SK-N-SH treated with all-trans-retinoic acid at 6 μM for 48 hours (cell line): ENCODE results near the gene CHST5.

Experiments
- ATAC-seq: fragments of 200-7000 bp; cut with Tn5 transposase; 3 replicates; pipeline ENCODE4 v1.9.1; 2020; ENCODE audit warnings: mild to moderate bottlenecking, moderate library complexity
- ARNTL ChIP-seq: fragments of 450-650 bp; formaldehyde crosslinking; IDR thresholded peaks from 2 replicates; pipeline ENCODE4 v1.5.0; 2020; ENCODE audit warnings: low read depth, mild to moderate bottlenecking, moderate library complexity, borderline replicate concordance
- BACH2 ChIP-seq: fragments of 250-450 bp; sonication (Bioruptor Pico); IDR thresholded peaks from 2 replicates; pipeline ENCODE4 v1.9.0; 2021; ENCODE audit warnings: mild to moderate bottlenecking, borderline replicate concordance
- CSDC2 ChIP-seq: fragments of 250-450 bp; sonication (Bioruptor Pico); IDR thresholded peaks from 2 replicates; pipeline ENCODE4 v1.5.0; 2020; ENCODE audit warnings: mild to moderate bottlenecking, moderate library complexity
- ESRRG ChIP-seq: fragments of 250-450 bp; sonication (Bioruptor Pico); IDR thresholded peaks from 2 replicates; pipeline ENCODE4 v1.6.1; 2021; ENCODE audit warnings: mild to moderate bottlenecking
- GLIS3 ChIP-seq: fragments of 250-450 bp; sonication (Bioruptor Pico); IDR thresholded peaks from 2 replicates; pipeline ENCODE4 v1.5.0; 2020; ENCODE audit warnings: mild to moderate bottlenecking, moderate library complexity
- OSR1 ChIP-seq: fragments of 250-450 bp; sonication (Bioruptor Pico); IDR thresholded peaks from 2 replicates; pipeline ENCODE4 v1.8.0; 2022; ENCODE audit warnings: moderate library complexity, mild to moderate bottlenecking, inconsistent platforms
- PPARA ChIP-seq: fragments of 250-450 bp; sonication (Bioruptor Pico); IDR thresholded peaks from 2 replicates; pipeline ENCODE4 v1.5.0; 2020; ENCODE audit warnings: mild to moderate bottlenecking, borderline replicate concordance
- SNAI2 ChIP-seq: fragments of 250-450 bp; sonication (Bioruptor Pico); IDR thresholded peaks from 2 replicates; pipeline ENCODE4 v1.5.0; 2020; ENCODE audit warnings: mild to moderate bottlenecking, moderate library complexity
- TCF4 ChIP-seq: fragments of 250-450 bp; sonication (Bioruptor Pico); IDR thresholded peaks from 2 replicates; pipeline ENCODE4 v1.8.0; 2021; ENCODE audit warnings: mild to moderate bottlenecking, moderate library complexity, borderline replicate concordance
- TOX ChIP-seq: fragments of 250-450 bp; sonication (Bioruptor Pico); IDR thresholded peaks from 2 replicates; pipeline ENCODE4 v1.8.0; 2021; ENCODE audit warnings: mild to moderate bottlenecking, moderate library complexity, borderline replicate concordance
- ZC3H10 ChIP-seq: fragments of 250-450 bp; sonication (Bioruptor Pico); IDR thresholded peaks from 2 replicates; pipeline ENCODE4 v1.5.1; 2021; ENCODE audit warnings: mild to moderate bottlenecking, moderate library complexity
- ZFP3 ChIP-seq: fragments of 250-450 bp; sonication (Bioruptor Pico); IDR thresholded peaks from 2 replicates; pipeline ENCODE4 v1.5.0; 2020; ENCODE audit warnings: mild to moderate bottlenecking, moderate library complexity
- ZFP30 ChIP-seq: fragments of 450-650 bp; formaldehyde crosslinking; IDR thresholded peaks from 2 replicates; pipeline ENCODE4 v1.5.0; 2022; ENCODE audit warnings: mild to moderate bottlenecking, moderate library complexity
- ZNF565 ChIP-seq: fragments of 450-650 bp; formaldehyde crosslinking; conservative IDR thresholded peaks from 2 replicates; pipeline ENCODE4 v1.5.0; 2020; ENCODE audit warnings: low read depth, mild to moderate bottlenecking, moderate library complexity
- ZNF70 ChIP-seq: fragments of 450-650 bp; formaldehyde crosslinking; IDR thresholded peaks from 2 replicates; pipeline ENCODE4 v1.5.0; 2020; ENCODE audit warnings: mild to moderate bottlenecking, moderate library complexity
- ZNF8 ChIP-seq: fragments of 450-650 bp; formaldehyde crosslinking; IDR thresholded peaks from 2 replicates; pipeline ENCODE4 v1.5.0; 2020; ENCODE audit warnings: mild to moderate bottlenecking, moderate library complexity
- TF ChIP-seq, protein P1 (sequence below): fragments of 250-450 bp; sonication (Bioruptor Pico); IDR thresholded peaks from 2 replicates; pipeline ENCODE4 v1.5.1; 2021; ENCODE audit warnings: mild to moderate bottlenecking, moderate library complexity
- TF ChIP-seq, protein P2 (sequence below): fragments of 250-450 bp; sonication (Bioruptor Pico); IDR thresholded peaks from 2 replicates; pipeline ENCODE4 v1.5.0; 2020; ENCODE audit warnings: mild to moderate bottlenecking, moderate library complexity
- TF ChIP-seq, protein P3 (sequence below): fragments of 250-450 bp; sonication (Bioruptor Pico); IDR thresholded peaks from 2 replicates; pipeline ENCODE4 v1.8.0; 2021; ENCODE audit warnings: low read depth, mild to moderate bottlenecking, moderate library complexity, borderline replicate concordance
- TF ChIP-seq, protein P4 (sequence below): fragments of 250-450 bp; sonication (Bioruptor Pico); IDR thresholded peaks from 2 replicates; pipeline ENCODE4 v1.5.1; 2020; ENCODE audit warnings: low read depth, mild to moderate bottlenecking, moderate library complexity
- TF ChIP-seq, protein P5 (sequence below): fragments of 250-450 bp; sonication (Bioruptor Pico); IDR thresholded peaks from 2 replicates; pipeline ENCODE4 v1.8.0; 2020; ENCODE audit warnings: mild to moderate bottlenecking, moderate library complexity, borderline replicate concordance

The CHST5 gene

DNA sequence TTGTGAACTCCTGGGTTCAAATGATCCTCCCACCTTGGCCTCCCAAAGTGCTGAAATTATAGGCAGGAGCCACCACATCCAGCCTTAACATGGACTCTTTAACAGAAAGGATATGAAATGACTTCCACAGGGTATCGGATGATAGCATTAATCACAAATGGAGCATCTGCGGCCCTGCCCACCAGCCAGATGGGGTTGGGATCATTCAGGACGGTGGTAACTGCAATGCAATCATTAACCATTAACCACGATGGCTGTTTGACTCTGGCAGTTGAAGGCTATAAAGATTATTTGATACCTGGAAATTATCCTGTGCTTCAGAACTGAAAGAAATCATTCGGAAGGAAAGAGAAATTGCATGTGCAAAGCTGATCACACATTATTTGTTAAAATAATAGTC lies 5.3 kb upstream of the CHST5 start:
- TF ChIP-seq ARNTL (CRISPR knock-in tag) (no peak), CSDC2 (CRISPR knock-in tag) (no peak), TCF4 (CRISPR knock-in tag) (no peak), ZNF70 (CRISPR knock-in tag) (no peak), ESRRG (CRISPR knock-in tag) (no peak), OSR1 (CRISPR knock-in tag) (no peak), TOX (CRISPR knock-in tag) (no peak), ZNF8 (CRISPR knock-in tag) (no peak), BACH2 (CRISPR knock-in tag) (no peak), ZFP3 (CRISPR knock-in tag) (no peak), ZNF565 (CRISPR knock-in tag) (no peak), SNAI2 (no peak), GLIS3 (CRISPR knock-in tag) (no peak), ZC3H10 (CRISPR knock-in tag) (no peak), PPARA (CRISPR knock-in tag) (no peak)
- TF ChIP-seq, protein P1, sequence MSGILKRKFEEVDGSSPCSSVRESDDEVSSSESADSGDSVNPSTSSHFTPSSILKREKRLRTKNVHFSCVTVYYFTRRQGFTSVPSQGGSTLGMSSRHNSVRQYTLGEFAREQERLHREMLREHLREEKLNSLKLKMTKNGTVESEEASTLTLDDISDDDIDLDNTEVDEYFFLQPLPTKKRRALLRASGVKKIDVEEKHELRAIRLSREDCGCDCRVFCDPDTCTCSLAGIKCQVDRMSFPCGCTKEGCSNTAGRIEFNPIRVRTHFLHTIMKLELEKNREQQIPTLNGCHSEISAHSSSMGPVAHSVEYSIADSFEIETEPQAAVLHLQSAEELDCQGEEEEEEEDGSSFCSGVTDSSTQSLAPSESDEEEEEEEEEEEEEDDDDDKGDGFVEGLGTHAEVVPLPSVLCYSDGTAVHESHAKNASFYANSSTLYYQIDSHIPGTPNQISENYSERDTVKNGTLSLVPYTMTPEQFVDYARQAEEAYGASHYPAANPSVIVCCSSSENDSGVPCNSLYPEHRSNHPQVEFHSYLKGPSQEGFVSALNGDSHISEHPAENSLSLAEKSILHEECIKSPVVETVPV (CRISPR knock-in tag): no peak
- TF ChIP-seq, protein P2, sequence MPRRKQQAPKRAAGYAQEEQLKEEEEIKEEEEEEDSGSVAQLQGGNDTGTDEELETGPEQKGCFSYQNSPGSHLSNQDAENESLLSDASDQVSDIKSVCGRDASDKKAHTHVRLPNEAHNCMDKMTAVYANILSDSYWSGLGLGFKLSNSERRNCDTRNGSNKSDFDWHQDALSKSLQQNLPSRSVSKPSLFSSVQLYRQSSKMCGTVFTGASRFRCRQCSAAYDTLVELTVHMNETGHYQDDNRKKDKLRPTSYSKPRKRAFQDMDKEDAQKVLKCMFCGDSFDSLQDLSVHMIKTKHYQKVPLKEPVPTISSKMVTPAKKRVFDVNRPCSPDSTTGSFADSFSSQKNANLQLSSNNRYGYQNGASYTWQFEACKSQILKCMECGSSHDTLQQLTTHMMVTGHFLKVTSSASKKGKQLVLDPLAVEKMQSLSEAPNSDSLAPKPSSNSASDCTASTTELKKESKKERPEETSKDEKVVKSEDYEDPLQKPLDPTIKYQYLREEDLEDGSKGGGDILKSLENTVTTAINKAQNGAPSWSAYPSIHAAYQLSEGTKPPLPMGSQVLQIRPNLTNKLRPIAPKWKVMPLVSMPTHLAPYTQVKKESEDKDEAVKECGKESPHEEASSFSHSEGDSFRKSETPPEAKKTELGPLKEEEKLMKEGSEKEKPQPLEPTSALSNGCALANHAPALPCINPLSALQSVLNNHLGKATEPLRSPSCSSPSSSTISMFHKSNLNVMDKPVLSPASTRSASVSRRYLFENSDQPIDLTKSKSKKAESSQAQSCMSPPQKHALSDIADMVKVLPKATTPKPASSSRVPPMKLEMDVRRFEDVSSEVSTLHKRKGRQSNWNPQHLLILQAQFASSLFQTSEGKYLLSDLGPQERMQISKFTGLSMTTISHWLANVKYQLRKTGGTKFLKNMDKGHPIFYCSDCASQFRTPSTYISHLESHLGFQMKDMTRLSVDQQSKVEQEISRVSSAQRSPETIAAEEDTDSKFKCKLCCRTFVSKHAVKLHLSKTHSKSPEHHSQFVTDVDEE (CRISPR knock-in tag): no peak
- TF ChIP-seq, protein P3, sequence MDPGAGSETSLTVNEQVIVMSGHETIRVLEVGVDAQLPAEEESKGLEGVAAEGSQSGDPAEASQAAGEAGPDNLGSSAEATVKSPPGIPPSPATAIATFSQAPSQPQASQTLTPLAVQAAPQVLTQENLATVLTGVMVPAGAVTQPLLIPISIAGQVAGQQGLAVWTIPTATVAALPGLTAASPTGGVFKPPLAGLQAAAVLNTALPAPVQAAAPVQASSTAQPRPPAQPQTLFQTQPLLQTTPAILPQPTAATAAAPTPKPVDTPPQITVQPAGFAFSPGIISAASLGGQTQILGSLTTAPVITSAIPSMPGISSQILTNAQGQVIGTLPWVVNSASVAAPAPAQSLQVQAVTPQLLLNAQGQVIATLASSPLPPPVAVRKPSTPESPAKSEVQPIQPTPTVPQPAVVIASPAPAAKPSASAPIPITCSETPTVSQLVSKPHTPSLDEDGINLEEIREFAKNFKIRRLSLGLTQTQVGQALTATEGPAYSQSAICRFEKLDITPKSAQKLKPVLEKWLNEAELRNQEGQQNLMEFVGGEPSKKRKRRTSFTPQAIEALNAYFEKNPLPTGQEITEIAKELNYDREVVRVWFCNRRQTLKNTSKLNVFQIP (CRISPR knock-in tag): no peak
- TF ChIP-seq, protein P4, sequence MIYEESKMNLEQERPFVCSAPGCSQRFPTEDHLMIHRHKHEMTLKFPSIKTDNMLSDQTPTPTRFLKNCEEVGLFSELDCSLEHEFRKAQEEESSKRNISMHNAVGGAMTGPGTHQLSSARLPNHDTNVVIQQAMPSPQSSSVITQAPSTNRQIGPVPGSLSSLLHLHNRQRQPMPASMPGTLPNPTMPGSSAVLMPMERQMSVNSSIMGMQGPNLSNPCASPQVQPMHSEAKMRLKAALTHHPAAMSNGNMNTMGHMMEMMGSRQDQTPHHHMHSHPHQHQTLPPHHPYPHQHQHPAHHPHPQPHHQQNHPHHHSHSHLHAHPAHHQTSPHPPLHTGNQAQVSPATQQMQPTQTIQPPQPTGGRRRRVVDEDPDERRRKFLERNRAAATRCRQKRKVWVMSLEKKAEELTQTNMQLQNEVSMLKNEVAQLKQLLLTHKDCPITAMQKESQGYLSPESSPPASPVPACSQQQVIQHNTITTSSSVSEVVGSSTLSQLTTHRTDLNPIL (CRISPR knock-in tag): no peak
- TF ChIP-seq, protein P5, sequence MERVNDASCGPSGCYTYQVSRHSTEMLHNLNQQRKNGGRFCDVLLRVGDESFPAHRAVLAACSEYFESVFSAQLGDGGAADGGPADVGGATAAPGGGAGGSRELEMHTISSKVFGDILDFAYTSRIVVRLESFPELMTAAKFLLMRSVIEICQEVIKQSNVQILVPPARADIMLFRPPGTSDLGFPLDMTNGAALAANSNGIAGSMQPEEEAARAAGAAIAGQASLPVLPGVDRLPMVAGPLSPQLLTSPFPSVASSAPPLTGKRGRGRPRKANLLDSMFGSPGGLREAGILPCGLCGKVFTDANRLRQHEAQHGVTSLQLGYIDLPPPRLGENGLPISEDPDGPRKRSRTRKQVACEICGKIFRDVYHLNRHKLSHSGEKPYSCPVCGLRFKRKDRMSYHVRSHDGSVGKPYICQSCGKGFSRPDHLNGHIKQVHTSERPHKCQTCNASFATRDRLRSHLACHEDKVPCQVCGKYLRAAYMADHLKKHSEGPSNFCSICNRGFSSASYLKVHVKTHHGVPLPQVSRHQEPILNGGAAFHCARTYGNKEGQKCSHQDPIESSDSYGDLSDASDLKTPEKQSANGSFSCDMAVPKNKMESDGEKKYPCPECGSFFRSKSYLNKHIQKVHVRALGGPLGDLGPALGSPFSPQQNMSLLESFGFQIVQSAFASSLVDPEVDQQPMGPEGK: no peak
- no peak for ATAC-seq

DNA sequence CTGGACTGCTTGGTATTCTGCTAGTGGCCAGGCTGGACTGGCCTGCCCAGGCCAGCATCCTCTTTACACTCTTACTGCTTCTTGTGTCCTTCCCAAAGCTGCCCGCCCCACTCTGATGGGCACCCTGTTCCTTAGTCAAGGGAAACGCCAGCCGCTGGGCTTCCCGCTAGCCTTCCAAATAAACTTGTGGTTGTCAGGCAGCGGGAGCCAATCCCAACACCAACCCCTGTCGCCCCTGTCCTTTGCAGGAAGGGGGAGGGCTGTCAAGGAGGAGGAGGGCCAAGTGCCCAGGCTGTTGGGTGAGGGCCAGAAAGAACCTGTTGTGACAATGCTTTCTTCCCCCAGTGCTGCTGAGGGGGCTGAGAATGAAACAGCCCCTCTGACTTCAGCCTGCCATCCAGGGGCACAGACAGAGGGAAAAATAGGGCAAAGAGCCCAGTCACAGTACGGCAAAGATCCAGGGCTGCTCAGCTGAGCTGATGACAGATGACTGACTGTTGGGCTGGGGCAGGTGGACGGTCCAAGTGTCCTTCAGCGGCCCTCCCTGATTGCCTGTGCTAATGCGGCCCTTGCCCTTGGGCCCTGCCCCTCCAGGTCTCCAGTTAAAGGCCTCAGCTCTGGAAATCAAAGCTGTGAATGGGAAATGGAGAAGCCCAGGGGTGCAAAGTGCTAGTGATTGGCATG lies 3.1 kb upstream of the CHST5 start:
- peak; percentile 32; the same call in 2 of the 3 replicates for ATAC-seq

DNA sequence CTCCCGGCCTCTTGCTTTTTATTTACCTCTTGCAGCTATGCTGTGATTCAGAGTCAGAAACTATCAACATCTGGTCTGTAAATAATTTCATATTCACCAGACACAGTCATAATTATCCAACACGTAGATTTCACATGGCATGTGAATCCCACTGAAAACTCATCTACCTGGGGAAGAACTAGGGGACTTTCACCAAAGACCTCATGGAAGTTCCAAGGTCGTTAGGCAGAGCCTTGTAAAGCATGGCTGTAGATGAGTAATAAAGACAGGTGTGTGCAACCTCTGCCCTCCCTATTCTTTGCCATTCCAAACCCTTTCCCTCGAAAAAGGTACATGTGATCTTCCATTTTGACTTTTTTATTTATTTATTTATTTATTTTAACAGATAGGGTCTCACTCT lies 1.9 kb upstream of the CHST5 start:
- ATAC-seq: no peak
- TF ChIP-seq ZNF565 (CRISPR knock-in tag): no peak
- TF ChIP-seq, protein P2 (CRISPR knock-in tag): no peak
- TF ChIP-seq, protein P4 (CRISPR knock-in tag): no peak
- TF ChIP-seq GLIS3 (CRISPR knock-in tag): no peak
- TF ChIP-seq SNAI2: no peak
- TF ChIP-seq, protein P1 (CRISPR knock-in tag): no peak
- TF ChIP-seq BACH2 (CRISPR knock-in tag): no peak
- TF ChIP-seq PPARA (CRISPR knock-in tag): no peak
- TF ChIP-seq ESRRG (CRISPR knock-in tag): no peak
- TF ChIP-seq ZFP30 (CRISPR knock-in tag): no peak
